Endometrial microvascular endothelial cells (primary cell): ENCODE measurements around the gene CDH26. TPM values are rescaled to one million over a fixed set of nuclear protein-coding genes. Genes with fewer than 3 reads are reported as not detected.

ENCODE experiments used
- in situ Hi-C: cut with HindIII; loops from 2 replicates; pipeline ENCODE4 v1.10.0; 2017; ENCODE audit warnings: low sequenced_read_pairs, low pct_unique_long_range_greater_than_20kb; ENCODE audit errors: inconsistent ontology term
- total RNA-seq: library from RNA; depleted of rRNA; stranded (reverse); fragments of >200 nt; gene quantifications from one replicate; pipeline ENCODE4 v1.2.3, GENCODE V29; 2015; ENCODE audit errors: inconsistent ontology term

The CDH26 gene
- 0.65 TPM for total RNA-seq

DNA sequence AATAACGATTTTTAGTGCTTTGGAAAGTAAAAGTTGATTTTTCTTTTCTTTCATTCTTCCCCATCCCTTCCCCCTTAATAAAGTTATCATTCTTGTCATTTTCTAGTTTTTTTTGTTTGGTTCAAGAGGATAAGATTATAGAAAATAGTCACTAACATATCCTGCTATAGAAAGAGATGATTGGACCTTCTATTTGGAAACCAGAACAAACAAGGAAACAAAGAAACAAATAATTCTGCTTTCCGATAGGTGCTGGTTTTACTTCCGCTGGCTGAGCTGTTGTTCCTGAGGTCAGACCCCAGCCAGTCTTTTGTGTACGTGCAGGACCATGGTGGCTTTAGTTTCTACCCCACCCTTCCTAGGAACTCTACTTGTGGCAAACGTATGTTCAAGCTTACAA, at the start of gene CDH26:
TSS of gene CDH26 (plus strand) at position 301 of the 400 bp plus-strand sequence. CDS start 304 bp downstream, outside the sequence.
- in situ Hi-C loops, result no loop called here

DNA sequence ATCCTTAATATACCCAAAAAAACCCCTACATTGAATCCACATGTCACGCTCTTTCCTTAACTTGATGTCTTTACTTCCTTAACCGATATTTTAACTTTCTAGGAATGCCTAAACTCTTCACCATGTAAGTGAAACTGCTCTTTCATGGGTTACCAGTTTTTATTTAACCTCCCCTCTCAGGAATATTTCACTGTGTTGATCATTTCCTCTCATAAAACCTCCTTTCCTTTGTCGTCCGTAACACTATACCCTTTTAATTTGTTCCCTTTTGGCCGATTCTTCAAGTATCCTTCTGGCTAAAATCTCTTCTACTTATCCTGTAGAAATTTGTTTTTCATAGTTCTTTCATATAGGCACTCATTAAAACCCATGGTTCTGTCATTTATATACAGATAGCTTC, 49.4 kb upstream of the CDH26 start:
- in situ Hi-C loops, result no loop called here

DNA sequence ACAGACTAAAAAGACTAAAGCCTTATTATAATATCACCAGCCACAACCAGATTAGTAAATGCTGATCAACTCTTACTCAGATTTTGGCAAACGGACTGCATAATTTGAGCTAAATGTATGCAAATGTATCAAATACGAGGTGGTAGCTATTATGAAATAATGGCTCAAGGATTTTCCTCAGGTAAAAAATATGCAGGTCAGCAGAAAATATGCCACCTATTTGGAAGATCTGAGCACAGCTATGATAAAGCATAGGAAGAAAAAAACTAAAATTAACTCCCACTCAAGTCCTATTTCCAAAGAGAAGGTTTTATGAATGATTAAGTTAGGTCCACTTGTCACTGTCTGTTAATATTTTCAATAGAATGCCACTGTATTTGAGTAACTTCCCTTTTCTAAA, 47.2 kb upstream of the CDH26 start:
- in situ Hi-C loops, result no loop called here

DNA sequence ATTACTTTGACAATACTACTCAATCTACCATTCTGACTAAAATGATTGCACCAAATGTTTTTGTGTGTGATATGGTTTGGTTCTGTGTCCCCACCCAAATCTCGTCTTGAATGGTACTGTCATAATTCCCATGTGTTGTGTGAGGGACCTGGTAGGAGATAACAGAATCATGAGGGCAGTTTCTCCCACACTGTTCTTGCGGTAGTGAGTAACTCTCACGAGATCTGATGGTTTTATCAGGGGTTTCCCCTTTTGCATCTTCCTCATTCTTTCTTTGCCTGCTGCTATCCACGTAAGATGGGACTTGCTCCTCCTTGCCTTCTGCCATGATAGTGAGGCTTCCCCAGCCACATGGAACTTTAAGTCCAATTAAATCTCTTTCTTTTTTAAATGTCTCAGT, 45.6 kb upstream of the CDH26 start:
- in situ Hi-C loops, result no loop called here

DNA sequence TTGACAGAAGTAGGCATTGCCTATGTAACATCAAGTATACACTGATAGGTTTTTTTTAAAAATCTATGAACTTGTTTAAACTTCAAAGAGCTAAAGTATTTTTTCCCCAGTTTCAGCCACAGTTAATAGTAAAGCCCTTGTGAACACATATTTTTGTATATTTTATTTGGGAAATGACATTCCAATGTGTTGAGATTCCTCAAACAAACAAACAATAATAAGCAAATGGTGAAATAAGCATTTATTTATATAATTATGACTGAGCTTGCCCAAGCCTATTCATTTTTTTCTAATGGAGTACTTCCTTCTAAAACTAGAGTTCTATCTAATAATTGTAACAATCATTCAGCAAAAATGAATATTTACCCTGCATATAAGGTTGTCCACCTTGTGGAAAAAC, 37.3 kb upstream of the CDH26 start:
- in situ Hi-C loops, result no loop called here

DNA sequence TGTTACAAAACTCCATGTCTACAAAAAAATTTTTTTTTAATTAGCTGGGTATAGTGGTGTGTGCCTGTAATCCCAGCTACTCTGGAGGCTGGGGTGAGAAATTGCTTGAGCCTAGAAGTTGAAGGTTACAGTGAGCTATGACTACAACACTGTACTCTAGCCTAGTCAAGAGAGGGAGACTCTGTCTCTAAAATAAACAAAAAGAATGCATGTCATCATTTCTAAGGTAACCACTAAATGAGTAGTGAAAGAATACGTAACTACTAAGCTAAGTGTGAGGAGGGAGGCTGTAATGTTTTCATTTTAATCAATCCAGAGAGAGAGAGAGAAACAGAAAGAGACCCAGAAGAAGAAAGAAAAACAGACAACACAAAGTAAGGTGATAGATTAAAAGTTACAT, 34.7 kb upstream of the CDH26 start:
- in situ Hi-C loops, result no loop called here

DNA sequence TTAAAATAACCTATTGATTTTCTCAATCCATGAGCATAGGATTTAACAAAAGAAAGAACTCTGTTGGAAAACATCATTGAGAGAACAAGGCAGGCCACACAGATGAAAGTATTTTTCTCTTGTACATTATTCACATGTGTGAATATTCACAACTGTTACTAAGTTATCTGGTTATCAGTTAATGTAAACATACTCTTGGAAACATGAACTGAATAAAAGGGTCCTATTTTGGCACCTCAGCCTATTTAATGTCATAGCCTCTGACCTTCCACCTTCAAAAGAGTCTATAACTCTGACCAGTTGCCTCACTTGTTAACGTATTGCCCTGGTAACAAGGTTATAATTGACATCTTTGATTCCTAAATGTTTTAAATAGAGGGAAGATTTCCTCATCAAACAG, 32.9 kb upstream of the CDH26 start:
- in situ Hi-C loops, result no loop called here

DNA sequence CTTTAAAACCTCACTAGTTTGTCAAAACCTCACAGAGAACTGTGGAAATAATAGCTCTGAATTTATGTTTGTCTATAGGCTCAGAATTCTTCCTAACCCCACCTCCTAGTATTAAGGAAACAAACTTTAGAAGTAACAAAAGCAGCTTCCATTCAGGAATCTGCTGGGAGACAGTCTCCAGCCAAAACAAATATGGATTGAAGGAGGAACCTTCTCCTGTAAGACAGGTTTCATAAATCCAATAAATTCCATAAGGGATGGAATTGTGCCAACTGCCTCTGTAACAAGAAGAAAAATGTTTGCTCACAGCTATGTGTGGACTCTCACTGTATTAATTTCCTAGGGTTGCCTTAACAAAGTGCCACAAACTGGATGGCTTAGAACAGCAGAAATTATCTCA, 32.3 kb upstream of the CDH26 start:
- in situ Hi-C loops, result no loop called here

DNA sequence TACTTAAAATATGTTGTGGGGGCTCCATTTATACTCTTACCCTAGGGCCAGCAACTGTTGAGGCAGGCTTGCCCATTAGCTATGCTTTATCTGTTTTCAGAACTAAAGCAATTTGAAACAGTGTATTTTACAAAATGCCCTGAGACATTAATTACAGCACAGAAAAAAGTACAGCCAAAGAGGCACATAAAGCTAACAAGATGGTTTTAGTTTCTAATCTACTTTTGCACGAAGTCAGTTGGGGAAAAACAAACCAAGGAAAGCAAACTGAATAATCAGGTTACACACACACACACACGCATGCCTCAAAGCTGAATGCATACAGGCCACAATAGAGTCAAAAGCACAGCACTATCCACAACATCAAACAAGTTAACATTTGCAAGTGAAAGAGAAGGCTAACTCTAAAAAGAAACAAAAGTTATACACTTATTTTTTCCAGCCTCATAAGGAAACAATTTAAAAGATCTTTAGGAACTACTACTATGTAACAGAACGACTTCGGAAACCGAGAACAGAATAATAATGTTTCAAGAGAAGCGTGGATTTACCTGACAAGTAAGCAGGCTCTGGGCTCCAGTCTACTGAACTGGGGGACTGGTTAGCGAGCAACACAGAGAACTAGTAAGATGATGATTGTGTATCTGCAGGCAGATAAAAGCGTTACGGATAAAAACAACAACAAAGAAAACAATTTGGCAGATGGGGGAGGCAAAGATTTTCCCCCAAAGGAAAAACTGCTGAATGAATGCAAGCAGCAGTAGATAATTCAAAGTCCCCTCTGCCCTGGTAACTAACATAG, 26.5 kb upstream of the CDH26 start:
- in situ Hi-C loops, result no loop called here

DNA sequence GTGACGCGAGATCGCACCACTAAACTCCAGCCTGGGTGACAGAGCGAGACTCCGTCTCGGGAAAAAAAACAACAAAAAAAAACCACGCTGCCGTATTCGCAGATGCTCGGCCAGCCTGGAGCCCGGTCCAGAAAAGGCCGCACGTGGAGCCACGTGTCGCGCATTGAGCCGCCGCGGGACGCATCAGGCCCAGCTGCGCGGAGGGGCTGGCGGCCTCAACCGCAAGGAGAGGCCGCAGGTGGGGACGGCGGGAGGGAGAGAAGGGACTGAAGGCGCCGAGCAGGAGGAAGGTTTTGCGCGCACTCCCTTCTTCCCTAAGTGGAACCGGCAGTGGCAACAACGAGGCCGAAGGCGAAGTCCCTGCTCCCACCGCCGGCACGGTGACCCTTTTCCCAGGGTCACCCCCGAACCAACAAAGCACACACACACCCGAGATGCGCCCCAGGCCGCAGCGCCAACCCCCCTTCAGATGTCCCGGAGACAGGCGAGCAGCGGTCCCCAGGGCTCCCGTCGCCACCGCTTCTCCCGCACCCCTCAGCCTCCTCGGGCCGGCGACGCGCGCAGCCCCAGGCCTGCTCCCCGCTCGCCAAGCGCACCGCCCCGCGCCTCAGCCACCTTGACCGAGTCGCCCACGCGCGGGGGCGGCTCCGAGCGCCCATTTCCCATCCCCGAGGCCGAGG, 25.5 kb upstream of the CDH26 start:
- in situ Hi-C loops, result no loop called here

DNA sequence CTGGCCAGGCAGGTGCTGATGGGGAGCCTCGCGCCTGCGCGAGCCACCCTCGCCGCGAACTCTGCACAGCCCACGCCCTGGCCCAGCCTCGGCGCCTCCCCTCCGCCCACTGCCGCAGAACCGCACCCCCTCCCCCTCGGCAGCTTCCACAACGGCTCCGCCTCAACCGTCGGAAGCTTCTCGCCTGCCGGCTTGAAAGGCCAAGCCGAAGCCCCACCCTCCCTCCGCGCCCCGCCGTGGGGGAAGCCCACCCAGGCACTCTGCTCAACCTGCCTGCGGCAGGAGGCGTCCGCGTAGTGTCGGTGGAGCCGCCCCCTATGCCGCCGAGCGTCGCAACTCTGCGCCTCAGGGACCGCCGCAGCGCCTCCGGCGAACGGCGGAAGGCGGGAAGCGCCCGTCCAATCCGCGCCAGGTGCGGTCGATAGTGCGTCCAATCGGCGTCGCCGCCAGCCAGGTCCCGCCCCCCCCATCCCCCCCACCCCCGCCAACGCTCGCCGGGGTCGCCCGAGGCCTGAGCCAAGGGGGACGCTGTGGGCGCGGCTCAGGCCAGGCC, 24.9 kb upstream of the CDH26 start, which contains the start of gene SYCP2:
TSS of gene SYCP2 (minus strand) at position 342 of the 553 bp plus-strand sequence. CDS start 11,224 bp downstream, outside the sequence.
- in situ Hi-C loops, result no loop called here

DNA sequence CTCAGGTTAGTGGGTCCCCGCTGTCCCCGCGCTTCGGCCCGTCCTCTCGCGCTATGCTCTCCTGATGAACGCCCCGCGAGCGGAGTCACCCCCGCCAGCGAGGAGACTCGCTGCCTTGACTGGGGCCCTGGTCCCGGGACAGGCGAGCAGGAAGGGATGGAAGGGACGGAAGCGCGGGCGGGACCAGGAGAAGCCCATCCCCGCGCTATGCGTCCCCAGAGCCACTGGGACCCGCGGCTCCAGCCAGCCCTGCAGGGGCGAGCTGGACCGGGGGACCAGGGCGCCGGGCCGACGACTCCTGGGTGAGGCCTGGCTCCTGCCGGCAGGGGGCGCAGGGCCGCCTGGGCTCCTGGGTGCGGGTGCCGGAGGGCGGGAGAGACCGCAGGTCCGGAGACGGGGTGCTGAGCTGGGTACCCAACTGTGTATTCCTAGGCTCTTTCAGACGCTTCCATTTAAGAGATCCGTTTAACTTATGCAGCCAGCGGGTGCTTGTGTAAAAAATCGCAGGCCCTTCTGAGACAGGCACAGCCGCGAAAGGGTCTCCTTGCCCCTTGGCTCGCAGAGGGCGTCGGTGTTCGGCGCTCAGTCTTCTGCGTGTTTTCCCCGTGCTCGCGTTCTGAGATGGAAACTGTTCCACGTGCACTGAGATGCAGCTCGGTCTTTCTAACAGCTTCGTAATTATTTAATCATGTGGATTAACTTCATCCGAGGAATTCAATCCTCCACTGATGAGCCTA, 24.2 kb upstream of the CDH26 start:
- in situ Hi-C loops, result no loop called here

DNA sequence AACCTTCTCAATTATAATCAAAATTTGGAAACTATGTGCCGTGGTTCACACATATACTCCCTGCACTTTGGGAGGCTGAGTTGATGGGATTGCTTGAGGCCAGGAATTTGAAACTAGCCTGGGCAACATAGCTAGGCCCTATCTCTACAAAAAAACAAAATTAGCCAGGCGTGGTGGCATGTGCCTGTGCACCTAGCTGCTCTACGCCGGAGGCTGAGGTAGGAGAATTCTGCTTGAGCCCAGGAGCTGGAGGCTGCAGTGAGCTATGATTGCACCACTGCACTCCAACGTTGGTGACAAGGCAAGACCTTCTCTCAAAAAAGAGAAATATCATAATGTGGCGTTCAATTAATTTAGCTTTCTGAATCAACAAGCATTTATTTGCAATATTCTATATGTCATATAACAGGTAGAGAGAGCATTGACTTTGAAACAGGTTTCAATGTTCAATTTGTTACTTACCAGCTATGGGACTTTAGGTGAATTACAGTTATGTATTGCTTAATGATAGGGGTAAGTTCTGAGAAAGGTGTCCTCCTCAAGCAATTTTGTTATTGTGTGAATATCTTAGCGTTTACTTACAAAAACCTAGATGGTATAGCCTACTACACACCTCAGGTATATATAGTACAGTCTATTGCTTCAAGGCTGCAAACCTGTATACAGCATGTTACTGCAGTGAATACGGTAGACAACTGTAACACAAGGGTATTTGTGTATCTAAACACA, 22.6 kb upstream of the CDH26 start:
- in situ Hi-C loops, result no loop called here

DNA sequence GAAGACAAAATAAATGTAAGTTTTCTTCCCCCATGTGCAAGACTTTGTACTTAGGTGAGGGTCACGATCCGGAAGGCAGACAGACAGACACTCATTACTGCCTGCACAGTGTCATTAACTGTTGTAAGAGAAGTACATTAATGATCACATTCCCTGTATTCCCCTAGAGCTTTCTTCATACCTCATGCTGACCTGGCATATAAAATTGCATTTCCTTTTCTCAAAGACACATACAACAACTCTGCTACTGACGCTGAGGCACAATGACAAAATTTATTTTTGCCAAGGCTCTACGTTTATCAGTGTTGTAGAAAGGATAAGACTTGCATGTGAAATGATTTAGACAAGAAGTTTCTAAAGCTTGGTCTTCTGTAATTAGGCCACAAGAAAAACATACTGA, 21.8 kb upstream of the CDH26 start:
- in situ Hi-C loops, result no loop called here

DNA sequence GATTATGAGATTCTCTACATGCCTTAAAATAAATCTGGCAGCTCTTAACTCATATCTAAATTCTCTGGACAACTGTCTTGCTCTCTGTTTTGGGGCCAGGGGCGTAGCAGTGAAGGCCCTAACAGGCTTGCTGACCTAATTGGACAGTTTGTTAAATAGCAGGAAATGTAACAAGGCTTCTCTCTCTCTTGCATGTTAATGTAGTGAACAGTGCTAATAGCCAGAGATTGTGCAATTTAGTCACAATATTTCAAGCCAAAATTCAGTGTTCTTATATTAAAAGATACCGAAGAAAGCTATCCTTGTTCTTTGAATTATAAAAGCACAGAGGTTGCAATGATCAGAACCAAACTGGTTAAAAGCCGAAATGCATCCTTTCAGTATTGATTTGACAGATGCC, 21.1 kb upstream of the CDH26 start:
- in situ Hi-C loops, result no loop called here

DNA sequence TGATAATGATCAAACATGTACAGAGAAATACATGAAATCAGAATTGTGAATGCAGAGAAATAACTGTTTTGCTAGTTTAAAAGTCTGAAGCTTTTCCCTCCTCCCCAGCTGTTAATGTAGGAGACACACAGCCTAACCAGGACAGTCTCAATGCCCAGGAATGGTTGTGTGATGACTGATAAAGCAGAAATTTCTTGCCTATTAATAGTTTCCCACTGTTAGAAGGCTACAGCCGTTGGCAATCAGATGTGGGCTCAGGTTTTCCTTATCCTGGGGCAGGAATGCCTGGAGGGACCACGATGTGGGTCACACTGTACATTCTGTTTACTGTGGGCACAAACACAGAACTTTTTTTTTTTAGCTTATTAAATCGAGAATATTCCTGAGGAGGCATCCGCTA, 20.0 kb upstream of the CDH26 start:
- in situ Hi-C loops, result no loop called here

DNA sequence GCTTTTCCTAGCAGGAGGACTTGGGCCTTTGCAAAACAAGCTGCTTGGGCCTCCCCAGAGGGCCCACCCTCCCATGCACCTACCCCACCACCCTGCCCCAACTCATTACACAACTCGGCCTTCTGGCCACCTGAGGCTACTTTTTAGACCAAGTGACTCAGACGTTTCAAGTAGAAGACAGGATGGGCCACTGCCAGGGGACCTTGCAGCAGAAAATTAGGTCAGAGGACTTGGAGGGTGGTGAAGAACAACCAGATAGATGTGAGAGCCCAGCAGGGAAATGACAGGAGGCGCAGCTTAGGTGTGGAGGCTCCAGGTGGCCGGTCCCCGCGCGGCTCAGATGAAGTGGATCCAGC, 19.5 kb upstream of the CDH26 start:
- in situ Hi-C loops, result no loop called here

DNA sequence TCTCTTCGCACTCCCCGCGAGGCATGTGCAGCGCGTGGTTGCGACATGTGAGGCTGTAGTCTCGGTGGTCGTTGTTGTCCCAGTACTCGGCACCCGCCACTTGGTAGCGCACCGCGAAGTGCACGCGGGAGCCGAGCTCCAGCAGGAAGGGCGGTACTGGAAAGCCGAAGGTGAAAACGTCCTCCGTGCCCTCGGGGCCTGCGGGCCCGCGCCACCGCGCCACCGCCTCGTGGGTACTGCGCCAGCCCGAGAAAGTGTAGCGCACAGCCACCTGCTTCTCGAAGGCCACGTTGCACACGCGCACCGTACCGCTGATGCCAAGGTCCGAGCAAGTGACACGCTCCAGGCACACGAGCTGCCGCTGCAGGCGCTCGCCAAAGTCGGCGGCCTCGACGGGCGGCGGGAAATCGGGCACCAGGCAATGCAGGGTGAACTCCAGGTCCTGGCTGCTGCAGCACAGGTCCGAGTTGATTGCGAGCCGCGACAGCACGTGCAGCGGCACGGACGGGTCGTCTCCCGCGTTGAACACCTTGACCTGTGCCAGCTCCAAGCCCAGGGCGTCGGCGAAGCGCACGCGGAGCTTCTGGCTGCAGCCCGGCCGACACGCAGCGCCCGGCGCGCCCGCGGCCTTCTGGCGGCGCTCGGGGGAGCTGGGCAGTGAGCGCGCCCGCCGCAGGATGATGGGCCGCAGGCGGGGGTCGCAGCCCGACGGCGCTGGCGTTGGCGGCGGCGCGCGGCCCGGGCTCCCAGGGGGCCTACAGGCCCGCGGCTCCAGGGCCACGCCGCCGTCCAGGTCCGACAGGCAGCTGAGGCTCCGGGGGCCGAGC, 19.0 kb upstream of the CDH26 start:
- in situ Hi-C loops, result no loop called here
